ENCODE data around the gene SUMO3.

The SUMO3 gene

GRCh38 chr21:44759628-44760285, 58.1 kb downstream of the SUMO3 start:
- no peak for DNase-seq (ENCODE audit: low read depth in 2 of 2)

- DNase-seq (ENCODE audit: low read depth in 2 of 2): no peak
Measured at GRCh38 chr21:44758781-44759627, 58.9 kb downstream of the SUMO3 start.

- no peak for DNase-seq (ENCODE audit: low read depth in 2 of 2)
Measured at GRCh38 chr21:44758141-44758561, 59.7 kb downstream of the SUMO3 start.

GRCh38 chr21:44757731-44758130, 60.1 kb downstream of the SUMO3 start:
- no peak for DNase-seq (ENCODE audit: low read depth in 2 of 2)

GRCh38 chr21:44756423-44757185, 61.3 kb downstream of the SUMO3 start:
- DNase-seq (ENCODE audit: low read depth in 2 of 2): no peak
